ENCODE measurements around the gene SPECC1. TPM values are rescaled to one million over a fixed set of nuclear protein-coding genes. Genes with fewer than 3 reads are reported as not detected.

Gene SPECC1
- total RNA-seq, 1 donor from 2014 or later: 38.0 TPM

DNA sequence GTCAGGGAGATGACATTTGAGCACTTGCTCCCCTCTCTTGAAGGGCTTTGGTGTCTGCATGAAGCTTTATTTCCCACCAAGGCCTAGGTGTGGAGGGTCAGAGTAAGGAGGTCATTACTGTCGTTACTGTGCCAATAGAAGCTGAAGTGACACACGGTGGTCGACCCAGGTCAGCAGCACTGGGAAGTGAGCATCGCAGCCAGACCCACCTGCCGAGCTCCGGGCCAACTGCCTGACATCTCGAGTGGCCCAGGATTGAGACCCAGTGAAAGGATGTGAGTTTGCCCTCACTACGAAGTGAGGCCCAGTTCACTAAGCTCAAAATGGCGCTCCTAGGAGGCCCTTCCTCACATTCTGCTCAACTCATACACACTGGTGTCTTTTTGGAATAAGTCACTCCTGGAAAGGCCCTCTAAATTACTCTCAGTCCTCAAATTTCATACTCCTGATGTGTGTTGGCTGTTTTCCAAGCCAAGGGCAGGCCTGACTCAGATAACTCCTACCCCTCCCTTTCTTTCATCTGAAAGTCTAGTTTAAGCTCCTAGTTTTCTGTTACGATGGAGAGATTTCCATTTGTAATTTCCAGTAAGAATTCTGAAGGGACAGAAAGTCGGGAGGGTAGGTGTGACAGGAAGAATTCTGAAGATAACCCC, 257.8 kb downstream of the SPECC1 start:
- DNase-seq (ENCODE audit: extremely low spot score, unreplicated experiment): no peak
- no peak overlapping the region for H3K4me3 Mint-ChIP-seq
- H3K27me3 Mint-ChIP-seq: no peaks in the 10 kb centered on the region
- TF ChIP-seq, protein P1, sequence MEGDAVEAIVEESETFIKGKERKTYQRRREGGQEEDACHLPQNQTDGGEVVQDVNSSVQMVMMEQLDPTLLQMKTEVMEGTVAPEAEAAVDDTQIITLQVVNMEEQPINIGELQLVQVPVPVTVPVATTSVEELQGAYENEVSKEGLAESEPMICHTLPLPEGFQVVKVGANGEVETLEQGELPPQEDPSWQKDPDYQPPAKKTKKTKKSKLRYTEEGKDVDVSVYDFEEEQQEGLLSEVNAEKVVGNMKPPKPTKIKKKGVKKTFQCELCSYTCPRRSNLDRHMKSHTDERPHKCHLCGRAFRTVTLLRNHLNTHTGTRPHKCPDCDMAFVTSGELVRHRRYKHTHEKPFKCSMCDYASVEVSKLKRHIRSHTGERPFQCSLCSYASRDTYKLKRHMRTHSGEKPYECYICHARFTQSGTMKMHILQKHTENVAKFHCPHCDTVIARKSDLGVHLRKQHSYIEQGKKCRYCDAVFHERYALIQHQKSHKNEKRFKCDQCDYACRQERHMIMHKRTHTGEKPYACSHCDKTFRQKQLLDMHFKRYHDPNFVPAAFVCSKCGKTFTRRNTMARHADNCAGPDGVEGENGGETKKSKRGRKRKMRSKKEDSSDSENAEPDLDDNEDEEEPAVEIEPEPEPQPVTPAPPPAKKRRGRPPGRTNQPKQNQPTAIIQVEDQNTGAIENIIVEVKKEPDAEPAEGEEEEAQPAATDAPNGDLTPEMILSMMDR (conservative IDR thresholded peaks at IDR 0.05): no peak
- H3K27ac Mint-ChIP-seq: no peak overlapping the region
- peaks cover 38% of the 10 kb centered on the region for H3K4me1 Mint-ChIP-seq (ENCODE audit: unreplicated experiment)
- no peaks in the 10 kb centered on the region for H3K9me3 Mint-ChIP-seq
- H3K36me3 Mint-ChIP-seq: peaks cover 5% of the 10 kb centered on the region

DNA sequence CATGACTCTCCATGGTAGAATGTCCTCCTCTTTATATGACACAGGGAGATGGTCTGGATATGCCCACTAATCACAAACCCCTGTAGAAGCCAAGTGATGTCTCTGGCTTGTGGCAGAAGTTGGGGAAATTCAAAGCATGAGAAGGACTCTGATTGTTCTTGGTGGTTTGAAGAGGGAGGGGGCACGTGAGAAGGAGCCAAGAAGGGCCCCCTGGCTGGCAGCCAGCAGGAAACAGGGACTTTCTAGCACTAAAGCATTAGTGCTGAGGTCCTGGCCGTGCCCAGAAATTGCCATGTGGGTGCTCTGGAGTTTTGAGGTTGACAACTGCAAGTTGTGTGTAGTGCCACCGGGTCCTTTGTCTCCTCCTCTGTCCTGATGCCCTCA, 258.3 kb downstream of the SPECC1 start:
- Mint-ChIP-seq H3K4me3 (no peak overlapping the region), H3K36me3 (peaks cover 3% of the 10 kb centered on the region), H3K9me3 (no peaks in the 10 kb centered on the region), H3K27me3 (no peaks in the 10 kb centered on the region), H3K27ac (no peak overlapping the region), H3K4me1 (ENCODE audit: unreplicated experiment) (peaks cover 35% of the 10 kb centered on the region)
- TF ChIP-seq, protein P1 (conservative IDR thresholded peaks at IDR 0.05): no peak
- no peak for DNase-seq (ENCODE audit: extremely low spot score, unreplicated experiment)

DNA sequence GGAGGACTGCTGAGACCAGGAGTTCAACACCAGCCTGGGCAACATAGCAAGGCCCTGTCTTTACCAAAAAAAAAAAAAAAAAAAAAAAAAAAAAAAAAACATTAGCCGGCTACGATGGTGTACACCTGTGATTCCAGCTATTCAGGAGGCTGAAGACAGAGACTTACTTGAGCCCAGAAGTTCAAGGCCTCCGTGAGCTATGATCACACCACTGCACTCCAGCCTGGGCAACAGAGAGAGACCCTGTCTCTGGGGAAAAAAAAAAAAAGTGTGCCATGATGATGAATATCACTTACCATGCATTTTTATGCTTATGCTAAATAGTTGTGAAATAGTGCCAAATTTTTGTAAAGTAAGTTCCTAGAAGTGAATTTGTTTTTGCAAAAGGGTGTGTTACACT, 261.2 kb downstream of the SPECC1 start:
- peaks cover 5% of the 10 kb centered on the region for H3K36me3 Mint-ChIP-seq
- peaks cover 30% of the 10 kb centered on the region for H3K4me1 Mint-ChIP-seq (ENCODE audit: unreplicated experiment)
- DNase-seq (ENCODE audit: extremely low spot score, unreplicated experiment): no peak
- no peaks in the 10 kb centered on the region for H3K27me3 Mint-ChIP-seq
- H3K9me3 Mint-ChIP-seq: no peaks in the 10 kb centered on the region
- no peak overlapping the region for H3K4me3 Mint-ChIP-seq
- TF ChIP-seq, protein P1 (conservative IDR thresholded peaks at IDR 0.05): no peak
- H3K27ac Mint-ChIP-seq: no peak overlapping the region

DNA sequence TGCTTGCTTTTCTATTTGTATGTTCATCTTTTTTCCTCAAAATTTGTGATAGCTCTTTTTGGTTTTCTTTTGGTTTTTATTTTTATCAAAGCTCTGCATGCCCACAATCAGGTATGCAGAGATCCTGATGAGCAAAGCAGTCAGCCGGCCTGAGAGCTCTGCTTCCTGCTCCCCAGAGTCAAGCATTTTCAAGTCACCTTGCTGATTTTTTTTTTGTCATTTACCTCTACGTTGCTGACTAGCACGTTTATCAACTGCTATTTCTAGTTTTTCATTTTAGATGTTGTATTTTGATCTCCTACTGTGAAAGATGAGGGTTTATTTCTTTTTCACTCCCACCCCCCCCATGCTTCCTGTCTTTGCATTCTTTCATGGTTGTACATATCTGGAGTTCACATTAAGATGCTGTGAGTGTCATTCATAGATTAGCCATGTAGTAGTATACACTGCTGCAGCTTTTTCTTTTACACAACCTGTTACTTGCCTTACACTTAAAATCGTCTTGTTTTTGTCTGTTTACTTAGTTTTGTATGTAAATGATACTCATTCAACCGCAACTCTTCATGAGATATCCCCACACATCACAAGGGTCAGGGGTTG, 262.0 kb downstream of the SPECC1 start:
- no peak for DNase-seq (ENCODE audit: extremely low spot score, unreplicated experiment)
- peaks cover 30% of the 10 kb centered on the region for H3K4me1 Mint-ChIP-seq (ENCODE audit: unreplicated experiment)
- H3K27ac Mint-ChIP-seq: no peak overlapping the region
- H3K9me3 Mint-ChIP-seq: no peaks in the 10 kb centered on the region
- peaks cover 5% of the 10 kb centered on the region for H3K36me3 Mint-ChIP-seq
- H3K27me3 Mint-ChIP-seq: no peaks in the 10 kb centered on the region
- TF ChIP-seq, protein P1 (conservative IDR thresholded peaks at IDR 0.05): no peak
- no peak overlapping the region for H3K4me3 Mint-ChIP-seq

DNA sequence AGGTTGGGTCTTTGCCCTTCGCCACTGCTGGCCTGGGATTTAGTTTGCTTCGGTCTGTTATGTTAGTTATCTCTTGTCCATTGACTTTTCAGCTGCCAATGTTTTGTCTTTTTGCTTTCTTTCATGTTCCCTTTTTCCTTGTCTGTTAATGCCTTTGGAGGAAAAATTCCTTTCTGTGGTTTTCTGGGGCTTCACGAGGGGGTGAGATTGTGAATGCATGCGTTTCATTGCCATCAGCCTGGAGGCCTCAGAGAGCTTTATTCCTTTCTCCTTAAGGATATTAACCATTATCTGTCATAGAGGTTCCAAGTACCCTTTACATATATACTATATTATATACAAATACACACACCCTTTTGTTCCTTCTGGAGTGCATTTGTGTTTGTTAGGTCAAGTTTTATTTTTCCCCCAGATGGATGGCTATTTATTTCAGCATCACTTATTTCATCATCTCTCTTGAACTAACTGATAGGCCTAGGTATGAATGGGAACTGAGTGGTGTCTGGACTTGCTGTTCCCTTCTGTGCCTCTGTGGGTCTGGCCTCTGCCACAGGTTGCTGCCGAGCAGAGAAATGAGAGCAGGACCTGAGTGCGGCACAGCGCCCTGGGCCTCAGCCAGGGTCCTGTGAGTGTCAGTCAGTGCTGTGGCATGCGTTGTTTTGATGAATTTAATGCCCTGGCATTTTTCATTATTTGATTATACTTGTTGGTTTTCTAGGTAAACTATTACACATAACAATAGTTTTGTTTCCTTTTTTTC, 264.8 kb downstream of the SPECC1 start:
- peaks cover 5% of the 10 kb centered on the region for H3K36me3 Mint-ChIP-seq
- H3K27me3 Mint-ChIP-seq: no peaks in the 10 kb centered on the region
- no peaks in the 10 kb centered on the region for H3K9me3 Mint-ChIP-seq
- peaks cover 35% of the 10 kb centered on the region for H3K4me1 Mint-ChIP-seq (ENCODE audit: unreplicated experiment)
- no peak overlapping the region for H3K27ac Mint-ChIP-seq
- no peak overlapping the region for H3K4me3 Mint-ChIP-seq
- TF ChIP-seq, protein P1 (conservative IDR thresholded peaks at IDR 0.05): no peak
- DNase-seq (ENCODE audit: extremely low spot score, unreplicated experiment): no peak
